Stimulated activated CD4-positive, alpha-beta T cell treated with anti-CD3 and anti-CD28 coated beads, TNF-alpha, amount 100 ng/mL, for 24 hours (primary cell): ENCODE data around the gene IL1A.

ENCODE experiments used
- DNase-seq, 3 experiments: peaks; one replicate each; pipeline ENCODE4 v3.0.0-alpha.2; 2020; ENCODE audit warnings: low read depth in 3 of 3

The IL1A gene

DNA sequence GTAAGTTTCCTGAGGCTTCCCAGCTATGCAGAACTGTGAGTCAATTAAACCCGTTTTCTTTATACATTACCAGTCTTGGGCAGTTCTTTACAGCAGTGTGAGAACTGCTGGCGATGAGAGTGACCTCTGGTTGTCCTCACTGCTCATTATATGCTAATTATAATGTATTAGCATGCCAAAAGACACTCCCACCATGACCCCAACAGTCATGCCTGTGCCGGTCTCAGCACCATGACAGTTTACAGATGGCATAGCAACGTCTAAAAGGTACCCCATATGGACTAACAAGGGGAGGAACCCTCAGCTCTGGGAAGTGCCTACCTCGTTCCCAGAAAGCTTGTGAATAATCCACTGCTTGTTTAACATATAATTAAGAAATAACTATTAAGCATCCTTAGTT is 8.1 kb upstream of the IL1A start:
- no peak for DNase-seq

DNA sequence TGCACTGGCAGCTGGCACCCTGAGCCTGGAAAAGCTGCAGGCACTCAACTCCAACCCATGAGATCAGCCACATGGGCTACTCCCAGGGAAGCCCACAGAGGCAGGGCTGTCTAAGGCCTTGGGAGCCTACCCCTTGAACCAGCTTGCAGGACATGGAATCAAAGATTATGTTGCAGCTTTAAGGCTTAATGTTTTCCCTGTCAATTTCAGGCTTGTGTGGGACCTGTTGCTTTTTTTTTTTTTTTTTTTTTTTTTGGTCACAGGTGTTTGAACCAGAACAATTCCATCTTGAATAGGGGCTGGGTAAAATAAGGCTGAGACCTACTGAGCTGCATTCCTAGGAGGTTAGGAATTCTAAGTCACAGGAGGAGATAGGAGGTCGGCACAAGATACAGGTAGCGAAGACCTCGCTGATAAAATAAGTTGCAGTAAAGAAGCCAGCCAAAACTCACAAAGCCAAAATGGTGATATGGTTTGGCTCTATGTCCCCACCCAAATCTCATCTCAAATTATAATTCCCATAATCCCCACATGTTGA is 7.5 kb upstream of the IL1A start:
- no peak for DNase-seq

DNA sequence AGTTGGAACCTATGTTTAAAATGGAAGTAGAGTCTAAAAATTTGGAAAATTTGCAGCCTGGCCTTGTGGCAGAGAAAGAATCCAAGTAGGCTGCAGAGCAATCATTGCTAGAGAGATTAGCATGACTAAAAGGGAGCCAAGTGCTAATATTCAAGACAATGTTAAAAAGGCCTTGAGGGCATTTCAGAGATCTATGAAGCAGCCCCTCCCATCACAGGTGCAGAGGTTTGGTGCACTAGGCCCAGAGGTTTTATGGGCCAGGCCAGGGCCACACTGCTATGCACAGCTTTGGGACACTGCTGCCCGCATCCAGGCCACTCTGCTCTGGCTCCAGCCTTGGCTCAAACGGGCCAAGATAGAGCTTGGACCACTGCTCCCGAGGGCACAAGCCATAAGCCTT is 6.7 kb upstream of the IL1A start:
- no peak for DNase-seq

DNA sequence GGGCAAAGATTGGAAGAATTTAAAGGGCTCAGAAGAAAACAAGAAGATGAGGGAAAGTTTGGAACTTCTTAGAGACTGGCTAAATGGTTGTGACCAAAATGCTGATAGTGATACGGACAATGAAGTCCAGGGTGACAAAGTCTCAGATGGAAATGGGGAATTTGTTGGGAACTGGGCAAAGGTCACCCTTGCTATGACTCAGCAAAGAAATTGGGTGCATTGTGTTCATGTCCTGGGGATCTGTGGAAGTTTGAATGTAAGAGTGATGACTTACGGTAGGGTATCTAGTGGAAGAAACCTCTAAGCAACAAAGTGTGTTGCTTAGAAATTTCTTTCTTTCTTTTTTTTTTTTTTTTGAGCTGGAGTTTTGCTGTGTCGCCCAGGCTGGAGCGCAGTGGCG is 6.0 kb upstream of the IL1A start:
- no peak for DNase-seq

DNA sequence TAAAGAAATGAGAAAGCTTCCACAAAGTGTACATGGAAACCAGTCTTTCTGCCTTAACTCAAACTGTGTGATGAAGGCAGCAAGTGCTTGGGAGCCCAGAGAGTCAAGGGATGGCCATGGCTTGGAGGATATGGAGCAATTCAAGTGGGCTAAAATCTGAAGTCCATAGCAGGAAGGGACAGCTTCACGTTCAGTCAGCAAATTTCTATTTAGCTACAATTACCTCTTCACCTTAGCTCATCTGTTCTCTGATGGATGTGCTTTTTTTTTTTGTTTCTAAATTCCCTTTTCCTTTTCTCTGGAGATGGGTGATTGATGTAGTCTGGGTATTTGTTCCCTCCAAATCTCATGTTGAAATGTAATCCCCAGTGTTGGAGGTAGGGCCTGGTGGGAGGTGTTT is 4.9 kb upstream of the IL1A start:
- DNase-seq: no peak

DNA sequence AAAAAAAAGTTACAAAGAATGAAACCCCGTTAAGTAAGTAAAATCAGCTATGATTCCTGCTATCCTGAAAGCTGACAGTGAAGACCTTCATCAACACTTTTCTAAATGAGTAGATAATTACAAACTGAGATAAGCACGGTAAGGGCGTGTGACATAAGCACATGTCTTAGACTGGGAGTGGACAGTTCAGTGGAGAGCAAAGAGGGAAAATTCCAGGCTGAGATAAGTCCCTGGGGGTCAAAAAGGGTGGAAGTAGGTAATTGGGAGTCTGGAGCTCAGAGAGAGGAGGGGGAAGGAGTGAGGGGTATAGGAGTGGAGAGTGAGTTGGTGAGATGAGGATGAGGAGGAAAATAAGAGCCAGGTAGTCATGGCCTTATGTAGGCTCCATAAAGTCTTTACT is 4.4 kb upstream of the IL1A start:
- DNase-seq: no peak

DNA sequence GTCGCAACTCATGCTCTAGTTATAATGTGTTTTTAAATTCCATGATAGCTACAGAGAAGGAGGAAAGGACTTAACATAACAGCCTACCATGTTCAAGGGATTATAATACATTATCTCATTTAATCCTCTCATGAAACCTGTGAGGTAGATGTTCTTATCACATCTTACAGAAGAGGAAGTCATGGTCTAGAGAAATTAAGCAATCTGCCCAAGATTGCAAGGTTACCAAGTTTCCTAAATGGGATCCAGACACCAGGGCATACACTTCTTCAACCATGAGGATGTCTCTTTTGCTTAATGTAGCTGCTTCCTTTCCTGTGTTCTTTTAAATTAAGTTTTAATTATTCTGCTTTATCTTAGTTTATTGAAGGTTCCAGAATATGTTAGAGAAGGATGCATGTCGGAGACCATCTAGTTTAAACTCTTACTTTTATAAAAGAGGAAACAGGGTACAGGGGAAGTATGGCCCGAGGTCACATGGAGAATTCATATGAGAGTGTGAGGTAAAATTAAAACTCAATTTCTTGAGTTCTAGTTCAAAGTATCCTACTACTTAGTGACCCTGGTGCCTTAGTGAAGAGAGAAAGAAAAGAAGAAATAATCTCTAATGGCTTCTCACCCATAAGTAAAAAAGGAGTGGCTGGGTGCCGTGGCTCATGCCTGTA is 3.6 kb upstream of the IL1A start:
- DNase-seq: no peak

DNA sequence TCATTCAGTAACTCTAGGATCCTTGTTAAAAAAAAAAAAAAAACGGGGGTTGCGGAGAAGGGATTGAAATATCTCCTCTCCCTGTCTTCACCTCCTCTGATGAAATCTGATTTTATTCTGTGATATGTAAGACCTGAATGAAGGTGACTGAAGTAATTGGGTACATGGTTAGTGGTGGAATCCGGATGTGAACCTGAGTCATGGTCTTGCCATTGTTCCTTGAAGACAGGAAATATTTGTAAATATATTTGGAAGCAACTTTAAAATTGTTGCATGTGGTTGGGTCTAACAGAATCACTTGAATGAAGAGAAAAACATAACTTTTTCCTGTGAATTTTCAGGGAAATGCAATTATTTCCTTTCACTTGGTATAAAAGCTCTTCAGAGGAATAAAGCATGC is 3.0 kb upstream of the IL1A start:
- no peak for DNase-seq

DNA sequence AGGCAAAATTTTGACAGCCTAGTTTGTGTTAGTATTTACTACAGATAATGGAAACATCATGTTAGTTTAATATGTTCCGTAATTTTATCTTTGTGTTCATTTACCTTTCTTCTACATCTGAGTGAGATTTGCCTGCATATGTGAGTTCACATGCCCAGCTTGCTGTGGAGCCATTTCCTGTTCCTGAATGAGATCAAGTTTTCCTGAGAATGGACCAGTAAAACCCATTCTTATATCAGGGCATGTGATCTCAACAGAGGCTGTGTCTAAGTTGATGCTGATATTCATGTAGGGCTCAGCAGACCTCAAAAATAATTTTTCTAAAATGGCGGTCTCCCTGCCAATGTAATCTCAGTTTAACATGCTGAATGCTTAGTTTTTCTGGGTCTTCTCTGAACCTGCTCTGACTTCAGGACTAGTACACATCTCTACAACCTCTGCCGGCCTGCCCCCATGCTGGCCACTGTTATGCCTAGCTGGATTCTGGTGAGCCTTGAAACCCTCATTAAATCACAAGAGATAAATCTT is 1.0 kb downstream of the IL1A start:
- no peak for DNase-seq

DNA sequence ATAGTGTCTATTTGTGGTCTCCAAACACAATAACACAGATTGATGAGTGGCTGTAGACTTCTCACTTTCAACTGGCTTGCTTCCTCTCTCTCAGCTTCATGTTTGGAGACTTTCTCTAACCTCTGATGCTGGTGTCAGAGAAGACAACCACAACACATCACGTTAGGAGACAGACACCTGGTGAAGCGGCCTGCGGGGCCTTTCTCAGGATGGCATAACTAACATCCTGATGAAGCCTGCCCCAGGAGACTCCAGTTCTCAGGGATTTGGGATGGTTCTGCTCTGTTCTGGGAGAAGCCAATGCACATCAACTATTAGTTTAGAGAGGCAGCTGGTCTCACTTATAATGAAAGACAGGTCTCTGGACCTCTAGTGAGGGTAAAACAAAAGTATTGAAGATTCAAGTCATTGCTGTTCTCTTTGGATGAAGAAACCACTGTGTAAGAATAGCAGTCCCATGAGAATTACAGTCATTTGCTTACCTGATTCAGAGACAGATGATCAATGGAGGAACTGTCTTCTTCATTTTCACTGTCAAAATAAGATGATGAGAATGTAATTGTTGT is 2.0 kb downstream of the IL1A start:
- DNase-seq: no peak

DNA sequence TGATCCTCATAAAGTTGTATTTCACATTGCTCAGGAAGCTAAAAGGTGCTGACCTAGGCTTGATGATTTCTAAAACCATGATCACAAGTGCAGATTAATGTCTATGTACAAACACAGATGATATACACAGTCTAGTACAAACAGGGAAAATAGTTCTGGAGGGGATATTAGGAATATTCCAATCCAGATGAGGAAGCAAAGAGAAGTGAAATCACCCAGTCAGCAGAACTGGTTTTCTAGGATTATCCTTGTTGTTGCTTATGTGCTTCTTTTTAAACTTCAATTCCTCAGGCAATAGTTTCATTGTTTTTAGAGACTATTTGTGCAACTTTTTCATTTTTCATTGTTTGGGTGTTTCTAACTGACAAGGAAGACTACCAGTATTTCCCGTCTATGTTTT is 4.7 kb downstream of the IL1A start:
- DNase-seq: no peak

DNA sequence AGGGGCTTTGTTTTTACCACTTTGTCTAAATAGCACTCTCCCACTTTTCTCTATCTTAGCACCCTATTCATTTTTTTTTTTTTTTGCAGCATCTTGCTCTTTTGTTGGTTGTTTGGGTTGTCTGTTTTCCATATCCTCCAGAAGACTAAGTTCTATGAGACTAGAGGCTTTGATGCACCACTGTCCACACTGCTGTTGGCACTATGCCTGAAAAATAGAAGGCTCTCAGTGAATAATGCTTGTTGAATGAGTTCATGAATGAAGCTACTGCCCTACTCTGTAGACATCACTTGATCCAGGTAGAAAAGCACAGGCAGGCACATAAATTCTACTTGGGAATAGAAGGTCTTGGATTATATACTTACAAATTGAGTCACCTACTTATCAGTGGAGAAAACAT is 7.3 kb downstream of the IL1A start:
- no peak for DNase-seq

DNA sequence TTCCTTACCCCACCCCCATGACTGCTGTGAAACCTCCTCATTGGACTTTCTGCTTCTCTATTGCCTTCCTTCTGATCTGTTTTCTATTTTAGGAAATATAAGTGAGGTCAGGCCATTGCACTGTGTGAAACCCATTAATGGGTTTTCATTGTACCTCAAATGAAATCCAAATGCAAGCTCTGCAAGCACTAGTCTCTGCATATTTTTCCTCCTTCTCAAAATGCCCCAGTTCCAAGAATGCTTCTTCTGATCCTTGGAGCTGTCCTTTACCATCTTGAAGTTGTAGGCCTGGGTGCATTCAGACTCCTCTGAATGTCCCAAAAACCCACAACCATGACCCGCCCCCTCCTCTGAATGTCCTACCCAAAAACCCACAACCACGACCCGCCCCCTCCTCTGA is 8.2 kb downstream of the IL1A start:
- no peak for DNase-seq

DNA sequence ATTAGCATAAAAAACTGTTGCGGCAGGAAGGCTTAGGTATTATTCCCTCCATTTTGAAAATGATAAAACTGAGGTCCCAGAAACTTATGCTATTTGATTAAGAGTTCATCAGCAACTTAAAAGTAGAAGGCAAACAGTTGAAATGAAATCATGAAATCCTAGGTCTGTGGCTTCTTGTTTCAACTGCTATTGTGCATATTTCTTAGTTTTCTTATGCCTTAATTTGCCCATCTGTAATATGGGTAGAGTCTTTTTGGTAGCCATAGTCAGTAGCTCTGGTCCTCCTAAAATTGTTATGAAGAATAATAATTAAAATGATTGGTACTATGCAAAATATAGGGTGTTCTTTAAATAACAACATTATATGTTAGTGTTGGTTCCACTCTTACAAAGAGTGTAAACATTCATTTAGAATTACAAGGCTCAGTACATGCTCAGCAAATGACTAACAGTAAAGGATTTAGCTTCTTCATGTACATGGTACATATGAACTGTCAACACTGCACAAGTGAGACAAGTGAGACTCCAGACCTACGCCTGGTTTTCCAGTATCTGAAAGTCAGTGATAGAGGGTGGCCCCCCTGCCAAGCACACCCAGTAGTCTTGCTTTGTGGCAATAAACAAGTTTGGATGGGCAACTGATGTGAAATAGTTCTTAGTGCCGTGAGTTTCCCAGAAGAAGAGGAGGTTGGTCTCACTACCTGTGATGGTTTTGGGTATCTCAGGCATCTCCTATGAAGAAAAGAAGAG is 9.6 kb downstream of the IL1A start:
- no peak for DNase-seq

DNA sequence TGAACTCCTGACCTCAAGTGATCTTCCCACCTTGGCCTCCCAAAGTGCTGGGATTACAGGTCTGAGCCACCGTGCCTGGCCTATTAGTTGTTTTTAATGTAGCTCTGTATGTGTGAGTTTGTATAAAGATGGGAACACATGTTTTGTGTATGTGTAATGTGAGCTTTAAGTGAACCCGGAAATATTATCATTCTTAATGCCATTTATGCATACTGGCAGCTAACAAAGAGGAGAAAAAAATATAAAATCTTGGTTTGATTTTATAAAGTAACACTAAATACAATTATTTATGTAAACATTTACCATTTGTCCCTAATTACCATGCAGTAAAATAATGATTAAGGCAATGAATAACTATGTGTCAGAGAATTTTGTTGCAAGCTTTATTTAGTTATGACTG is 10.7 kb downstream of the IL1A start:
- DNase-seq: no peak

DNA sequence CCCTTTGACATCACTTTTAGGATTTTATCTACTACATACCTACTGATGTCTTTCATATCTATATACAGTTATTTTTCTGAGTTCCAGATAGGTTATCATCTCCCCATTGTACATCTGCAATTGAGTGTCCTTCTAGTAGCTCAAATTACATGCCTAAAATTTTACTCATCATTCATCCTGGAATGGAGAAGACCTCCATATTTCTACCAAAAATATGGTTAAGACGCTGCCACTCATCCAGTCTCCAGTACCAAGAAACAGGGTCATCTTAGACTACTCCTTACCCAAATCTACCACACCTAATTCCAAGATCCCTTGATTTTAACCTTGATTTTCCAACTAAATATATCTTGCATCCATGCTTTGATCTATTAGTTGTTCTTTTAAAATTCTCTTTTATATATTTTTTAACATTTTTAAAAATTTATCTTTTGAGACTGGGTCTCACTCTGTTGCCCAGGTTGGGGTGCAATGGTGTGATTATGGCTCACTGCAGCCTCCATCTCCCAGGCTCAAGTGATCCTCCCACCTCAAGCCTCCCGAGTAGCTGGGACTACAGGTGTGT is 11.3 kb downstream of the IL1A start:
- DNase-seq: no peak

DNA sequence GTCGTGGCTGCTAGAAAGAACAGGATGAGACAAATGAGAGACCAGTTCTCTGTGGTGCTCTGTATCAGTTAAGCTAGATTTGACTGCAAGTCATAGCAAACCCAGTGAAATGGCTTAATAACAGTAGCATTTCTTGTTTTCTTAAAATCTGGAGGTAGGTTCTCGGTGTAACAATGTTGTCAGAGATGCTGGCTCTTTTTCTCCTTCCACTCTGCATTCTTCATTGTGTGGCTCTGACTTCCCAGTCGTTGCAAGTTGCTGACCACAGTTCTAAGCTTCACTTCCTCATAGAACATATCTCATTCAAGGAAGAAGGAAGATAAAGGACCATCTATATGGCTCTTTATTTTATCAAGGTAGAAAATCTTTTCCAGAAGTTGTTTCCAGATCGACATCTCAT is 12.0 kb downstream of the IL1A start:
- DNase-seq: no peak

DNA sequence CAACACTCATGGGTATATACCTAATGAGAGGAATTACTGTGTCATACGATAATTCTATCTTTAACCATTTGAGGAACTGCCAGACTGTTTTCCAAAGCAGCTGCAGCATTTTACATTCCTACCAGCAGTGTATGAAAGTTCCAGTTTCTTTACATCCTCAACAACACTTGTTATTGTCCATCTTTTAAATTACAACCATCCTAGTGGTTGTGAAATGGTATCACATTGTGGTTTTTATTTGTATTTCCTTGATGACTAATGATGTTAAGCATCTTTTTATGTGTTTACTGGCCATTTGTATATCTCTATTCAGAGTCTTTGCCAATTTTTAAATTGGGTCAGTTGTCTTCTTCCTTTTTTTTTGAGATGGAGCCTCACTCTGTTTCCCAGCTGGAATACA is 15.9 kb downstream of the IL1A start:
- DNase-seq: no peak

DNA sequence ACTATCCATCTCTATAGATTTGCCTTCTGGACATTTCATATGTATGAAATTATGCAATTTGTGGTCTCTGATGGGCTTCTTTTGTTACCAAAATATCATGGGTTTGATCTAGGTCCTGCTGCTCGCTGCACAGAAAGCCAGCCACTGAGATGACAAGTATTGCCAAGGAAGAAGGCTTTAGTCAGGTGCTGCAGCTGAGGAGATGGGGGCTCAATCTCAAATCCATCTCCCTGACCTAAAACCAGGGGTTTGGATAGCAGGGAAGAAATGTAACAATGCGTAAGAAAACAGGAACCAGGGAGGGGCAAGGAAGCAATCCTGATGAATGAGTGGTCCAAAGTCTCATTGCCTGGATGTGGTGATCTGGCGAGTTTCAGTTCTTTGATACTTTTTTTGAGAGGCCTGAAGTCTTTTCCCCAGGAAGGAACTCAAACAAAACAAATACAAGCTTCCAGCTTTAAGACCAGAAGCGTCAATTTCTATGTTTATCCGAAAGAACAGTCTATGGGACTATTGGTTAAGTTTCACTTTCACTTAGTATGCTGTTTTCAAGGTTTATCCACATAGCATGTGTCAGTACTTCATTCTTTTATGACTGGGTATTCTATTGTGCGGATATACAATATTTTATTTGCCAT is 16.5 kb downstream of the IL1A start:
- no peak for DNase-seq

DNA sequence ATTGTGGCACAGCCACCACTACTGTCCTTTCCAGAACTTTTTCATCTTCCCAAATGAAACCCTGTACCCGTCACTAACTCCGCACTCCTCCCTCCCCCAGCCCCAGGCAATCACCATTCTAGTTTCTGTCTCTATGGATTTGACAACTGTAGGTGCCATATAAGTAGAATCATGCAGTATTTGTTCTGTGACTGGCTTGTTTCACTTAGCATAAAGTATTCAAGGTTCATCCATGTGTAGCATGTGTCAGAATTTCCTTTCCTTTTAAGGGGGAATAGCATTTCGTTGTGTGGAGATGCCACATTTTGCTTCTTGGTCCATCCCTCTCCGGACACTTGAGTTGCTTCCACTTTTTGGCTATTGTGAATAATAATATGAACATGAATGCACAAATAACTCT is 19.0 kb downstream of the IL1A start:
- DNase-seq: no peak

DNA sequence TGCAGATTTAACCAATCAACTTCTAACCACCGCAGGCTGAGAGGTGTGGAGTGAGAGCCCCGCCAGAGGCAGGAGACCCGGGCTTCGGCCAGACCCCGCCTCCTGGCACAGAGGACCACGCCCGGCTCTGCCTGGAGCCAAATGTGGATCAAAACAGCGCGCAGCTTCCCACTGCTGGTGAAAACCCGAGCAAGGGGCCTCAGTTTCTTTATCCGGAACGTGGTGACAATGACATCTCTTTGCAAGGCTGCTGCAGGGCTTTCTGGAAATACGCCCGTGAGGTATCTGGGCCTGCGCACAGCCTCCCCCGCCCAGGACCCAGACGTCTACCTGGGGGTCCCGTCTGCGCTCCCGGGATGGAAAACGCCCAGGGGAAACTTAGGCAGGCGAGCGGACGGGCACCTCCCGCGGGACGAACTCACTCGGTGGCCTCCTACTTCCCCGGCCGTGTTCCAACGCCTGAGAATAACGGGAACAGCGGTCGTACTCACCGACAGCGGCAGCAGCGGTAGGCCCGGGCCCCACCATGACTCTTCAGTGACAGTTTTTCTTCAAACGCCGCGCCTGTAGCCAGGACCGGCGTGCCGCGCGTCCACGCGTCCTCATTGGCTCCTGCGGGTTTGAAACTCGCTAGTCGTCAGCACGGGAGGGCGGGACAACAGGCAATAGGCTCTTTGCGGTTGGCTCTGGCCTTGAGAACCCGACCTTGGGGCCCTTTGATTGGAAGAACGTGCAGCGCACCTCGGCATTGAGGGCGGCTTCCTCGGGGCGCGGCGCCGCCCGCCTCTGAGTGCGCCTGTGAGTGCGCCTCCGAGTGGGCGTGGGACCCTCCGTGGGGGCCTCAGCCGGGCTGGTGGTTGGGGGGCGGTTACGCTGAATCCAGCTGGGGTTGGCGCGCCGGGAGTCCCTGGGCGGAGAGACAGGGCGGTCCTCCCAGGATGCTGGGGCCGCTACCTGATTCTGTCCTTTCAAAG is 19.9 kb downstream of the IL1A start, which contains the start of gene CKAP2L:
TSS of gene CKAP2L (minus strand) at position 539 of the 974 bp plus-strand sequence. CDS start at position 528, 11 bp downstream.
- peak; percentile 89 to 97 (median 93) for DNase-seq
